Karpas-422 (cell line): ENCODE measurements around the gene PNPLA7. TPM values are rescaled to one million over a fixed set of nuclear protein-coding genes. Genes with fewer than 3 reads are reported as not detected.

Experiments used
- DNase-seq: peaks from one replicate; pipeline ENCODE4 v3.0.0-alpha.2; 2015
- H2AFZ ChIP-seq: fragments of 200-600 bp; sonication (generic); 2 replicates; pipeline ENCODE4 v1.6.1; 2014; ENCODE audit warnings: antibody characterized with exemption, low read length, mixed read lengths
- H3K27ac ChIP-seq: fragments of 200-600 bp; sonication (generic); 2 replicates; pipeline ENCODE4 v1.5.1; 2014; ENCODE audit warnings: mild to moderate bottlenecking, low read length, moderate library complexity
- H3K27me3 ChIP-seq: fragments of 200-600 bp; sonication (generic); 2 replicates; pipeline ENCODE4 v1.6.1; 2014; ENCODE audit warnings: low read length, mixed read lengths
- H3K36me3 ChIP-seq: fragments of 200-600 bp; sonication (generic); 2 replicates; pipeline ENCODE4 v1.6.1; 2014; ENCODE audit warnings: low read length, mixed read lengths; ENCODE audit not compliant: insufficient read depth
- H3K4me1 ChIP-seq: fragments of 200-600 bp; sonication (generic); 2 replicates; pipeline ENCODE4 v1.6.1; 2014; ENCODE audit warnings: mild to moderate bottlenecking, low read length, mixed read lengths
- H3K4me2 ChIP-seq: fragments of 200-600 bp; sonication (generic); 2 replicates; pipeline ENCODE4 v1.6.1; 2014; ENCODE audit warnings: low read length, low read depth, mild to moderate bottlenecking; ENCODE audit not compliant: poor library complexity, severe bottlenecking
- H3K4me3 ChIP-seq: fragments of 200-600 bp; sonication (generic); 2 replicates; pipeline ENCODE4 v1.5.1; 2014; ENCODE audit warnings: mild to moderate bottlenecking, antibody characterized with exemption, low read length, mixed read lengths
- H3K79me2 ChIP-seq: fragments of 200-600 bp; sonication (generic); 2 replicates; pipeline ENCODE4 v1.6.1; 2014; ENCODE audit warnings: mild to moderate bottlenecking, low read length, mixed read lengths
- H3K9ac ChIP-seq: fragments of 200-600 bp; sonication (generic); 2 replicates; pipeline ENCODE4 v1.6.0; 2014; ENCODE audit warnings: low read length
- H3K9me2 ChIP-seq: fragments of 200-600 bp; sonication (generic), shearing (Covaris generic); replicated peaks from 2 replicates; pipeline ENCODE4 v1.6.0; 2014; ENCODE audit warnings: mild to moderate bottlenecking, low read length, moderate library complexity; ENCODE audit not compliant: insufficient read depth
- H3K9me3 ChIP-seq: fragments of 300-700, 200-600 bp; sonication (generic); 2 replicates; pipeline ENCODE4 v1.6.1; 2014; ENCODE audit warnings: low read length, mixed read lengths
- H4K20me1 ChIP-seq: fragments of 200-600 bp; sonication (generic); 2 replicates; pipeline ENCODE4 v1.6.1; 2014; ENCODE audit warnings: mild to moderate bottlenecking, antibody characterized with exemption, low read length, low read depth; ENCODE audit not compliant: insufficient read depth
- total RNA-seq: library from RNA; depleted of rRNA; stranded (reverse); fragments of >200 nt; shearing (Covaris generic); gene quantifications from 2 replicates; pipeline ENCODE4 v1.2.3, GENCODE V29; 2014; ENCODE audit warnings: low replicate concordance

PNPLA7 gene
- total RNA-seq, 1 experiment from 2014 or later = 1.8 TPM

DNA sequence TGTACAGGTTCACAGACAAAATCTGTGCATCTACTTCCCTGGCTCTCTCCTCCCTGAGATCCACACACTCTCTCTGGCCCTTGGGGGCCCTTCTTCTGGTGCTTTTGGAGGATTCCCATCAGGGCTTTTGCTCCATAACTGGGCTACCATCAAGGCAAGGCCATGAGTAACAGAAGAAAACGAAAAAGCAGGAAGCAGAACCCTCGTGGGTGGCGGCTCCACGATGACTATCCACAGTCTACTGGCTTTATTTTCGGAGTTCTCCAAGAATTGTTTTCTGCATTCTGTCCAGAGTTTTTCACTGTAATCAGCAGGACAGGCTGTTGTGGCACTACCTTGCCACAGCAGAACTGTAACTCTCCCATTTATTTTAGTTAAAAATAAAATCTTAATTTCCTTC, 19.9 kb downstream of the PNPLA7 start:
- H3K4me2 ChIP-seq = no peak overlapping the region
- H2AFZ ChIP-seq = no peak overlapping the region
- no peaks in the 10 kb centered on the region for H3K79me2 ChIP-seq
- no peak overlapping the region for H3K4me3 ChIP-seq
- no peaks in the 10 kb centered on the region for H3K9me3 ChIP-seq
- H3K36me3 ChIP-seq = no peaks in the 10 kb centered on the region
- H4K20me1 ChIP-seq = 0 out of 2 replicates have a peak, but pooled peaks cover 7% of the 10 kb centered on the region
- H3K27me3 ChIP-seq = no peaks in the 10 kb centered on the region
- H3K9me2 ChIP-seq = no peaks in the 10 kb centered on the region
- H3K27ac ChIP-seq = no peak overlapping the region
- H3K9ac ChIP-seq = no peak overlapping the region
- no peak for DNase-seq
- peaks cover 6% of the 10 kb centered on the region for H3K4me1 ChIP-seq

DNA sequence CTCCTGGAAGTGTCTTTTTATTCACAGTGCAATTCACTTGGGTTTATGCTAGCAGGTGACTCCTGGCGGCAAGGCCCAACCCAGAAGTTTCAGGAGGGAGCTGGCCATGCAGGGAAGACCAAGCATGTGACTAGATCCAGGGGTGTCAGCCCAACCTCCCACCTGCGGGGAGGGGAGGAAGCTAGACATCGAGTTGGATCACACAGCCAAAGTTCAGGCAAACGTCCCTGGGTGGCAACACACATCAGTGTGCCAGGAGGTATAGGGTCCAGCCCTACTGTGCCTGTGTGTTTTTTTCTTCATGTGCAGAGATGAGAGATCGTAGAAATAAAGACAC, 25.3 kb downstream of the PNPLA7 start:
- Histone ChIP-seq H3K36me3 (no peaks in the 10 kb centered on the region), H3K4me1 (no peaks in the 10 kb centered on the region), H2AFZ (no peak overlapping the region), H3K9ac (no peak overlapping the region), H3K79me2 (no peaks in the 10 kb centered on the region), H3K4me3 (no peak overlapping the region), H3K4me2 (no peak overlapping the region), H3K9me2 (no peaks in the 10 kb centered on the region), H3K27ac (no peak overlapping the region), H3K9me3 (no peaks in the 10 kb centered on the region), H3K27me3 (no peaks in the 10 kb centered on the region), H4K20me1 (no peaks in the 10 kb centered on the region)
- DNase-seq = no peak

DNA sequence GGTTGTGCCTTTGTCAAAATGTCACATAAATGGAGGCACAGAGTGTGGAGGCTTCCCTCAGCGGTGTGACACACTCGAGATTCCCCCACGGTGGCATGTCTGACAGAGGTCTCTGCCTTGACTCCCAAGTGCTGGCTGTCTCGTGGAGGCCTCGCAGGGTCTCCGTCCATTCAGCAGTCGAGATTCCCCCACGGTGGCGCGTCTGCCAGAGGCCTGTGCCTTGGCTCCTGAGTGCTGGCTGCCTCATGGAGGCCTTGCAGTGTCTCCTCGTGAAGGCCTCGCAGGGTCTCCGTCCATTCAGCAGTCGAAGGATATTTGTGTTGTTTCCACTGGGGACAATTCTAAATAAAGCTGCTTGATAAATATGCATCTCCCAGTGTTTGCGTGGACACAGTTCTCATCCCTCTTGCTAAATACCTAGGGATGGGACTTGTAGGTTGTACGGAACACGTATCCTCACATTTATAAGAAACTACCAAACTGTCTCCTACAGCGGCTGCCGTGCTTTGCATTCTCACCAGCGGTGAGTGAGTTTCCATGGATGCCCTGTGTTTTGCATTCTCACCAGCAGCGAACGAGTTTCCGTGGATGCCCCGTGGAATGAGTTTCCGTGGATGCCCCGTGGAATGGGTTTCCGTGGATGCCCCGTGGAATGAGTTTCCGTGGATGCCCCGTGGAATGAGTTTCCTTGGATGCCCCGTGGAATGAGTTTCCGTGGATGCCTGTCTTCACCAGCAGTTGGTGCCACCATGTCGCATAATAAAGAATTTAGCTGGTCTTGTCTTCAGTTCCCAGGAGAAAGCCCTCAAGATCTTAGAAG, 25.8 kb downstream of the PNPLA7 start:
- Histone ChIP-seq H3K4me1 (no peaks in the 10 kb centered on the region), H3K79me2 (no peaks in the 10 kb centered on the region), H3K27ac (no peak overlapping the region), H3K27me3 (no peaks in the 10 kb centered on the region), H2AFZ (no peak overlapping the region), H3K9me2 (no peaks in the 10 kb centered on the region), H3K36me3 (no peaks in the 10 kb centered on the region), H3K9ac (no peak overlapping the region), H3K4me2 (no peak overlapping the region), H3K9me3 (no peaks in the 10 kb centered on the region), H4K20me1 (no peaks in the 10 kb centered on the region), H3K4me3 (no peak overlapping the region)
- no peak for DNase-seq

DNA sequence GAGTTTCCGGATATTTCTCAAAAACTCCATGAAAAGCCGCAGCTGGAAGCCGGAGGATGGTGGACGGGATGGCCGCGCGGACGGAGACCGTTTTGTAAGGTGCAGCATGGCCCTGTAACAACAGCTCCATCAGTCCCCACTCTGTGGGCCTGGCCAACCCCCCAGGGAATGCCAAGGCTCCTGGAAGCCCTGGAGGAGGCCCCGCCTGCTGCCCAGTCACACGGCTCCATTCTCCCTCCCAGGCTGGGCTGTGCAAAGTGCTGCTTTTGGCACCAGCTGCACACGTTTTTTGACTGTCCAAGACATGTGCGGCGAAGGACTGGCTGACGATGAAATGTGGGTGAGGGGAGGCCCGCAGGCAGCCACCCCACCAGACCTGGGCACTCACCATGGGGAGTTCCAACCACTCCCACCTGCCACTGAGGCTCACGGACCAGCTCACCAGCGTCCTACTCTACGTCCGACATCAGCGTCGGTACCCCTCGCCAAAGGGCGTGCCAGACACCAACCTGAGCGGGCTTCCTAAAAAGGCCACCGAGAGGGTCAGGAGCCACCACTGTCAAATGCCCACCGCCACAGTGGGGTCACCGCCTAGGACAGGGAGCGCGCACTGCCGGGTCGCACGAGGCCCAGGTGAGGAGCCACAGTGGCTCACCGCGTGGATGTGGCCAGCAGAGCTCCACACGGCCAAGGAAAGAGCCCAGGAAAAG, 27.3 kb downstream of the PNPLA7 start:
- Histone ChIP-seq H3K27ac (no peak overlapping the region), H4K20me1 (no peaks in the 10 kb centered on the region), H2AFZ (no peak overlapping the region), H3K9ac (no peak overlapping the region), H3K9me2 (no peaks in the 10 kb centered on the region), H3K27me3 (no peaks in the 10 kb centered on the region), H3K4me1 (no peaks in the 10 kb centered on the region), H3K79me2 (no peaks in the 10 kb centered on the region), H3K9me3 (no peaks in the 10 kb centered on the region), H3K4me2 (no peak overlapping the region), H3K4me3 (no peak overlapping the region), H3K36me3 (no peaks in the 10 kb centered on the region)
- DNase-seq = no peak

DNA sequence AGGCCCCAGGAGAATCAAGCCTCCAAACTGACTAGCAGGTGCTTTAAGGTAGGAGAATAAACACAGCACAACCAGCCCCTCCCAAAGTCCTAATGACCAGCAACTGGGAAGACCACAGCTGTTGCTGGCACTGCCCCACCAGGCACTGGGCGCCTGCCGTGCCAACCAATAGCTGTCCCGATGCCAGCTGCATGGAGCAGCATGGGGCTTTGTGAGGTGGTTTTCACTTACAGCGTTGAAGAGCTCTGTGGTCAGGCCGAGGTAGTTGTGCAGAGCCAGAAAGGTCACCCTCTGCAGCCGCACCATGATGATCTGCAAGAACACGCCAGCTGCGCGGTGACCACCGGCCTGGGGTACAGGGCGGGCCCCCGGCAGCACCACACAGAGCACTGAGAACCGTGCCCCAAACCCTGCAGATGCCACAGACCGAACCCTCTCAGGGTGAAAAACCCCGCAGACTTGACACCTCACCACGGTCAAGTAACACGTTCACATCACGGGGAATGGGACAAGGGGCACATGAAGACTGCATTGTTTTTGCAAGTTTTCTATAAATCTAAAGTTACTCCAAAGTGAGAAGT, 28.7 kb downstream of the PNPLA7 start:
- Histone ChIP-seq H3K36me3 (no peaks in the 10 kb centered on the region), H4K20me1 (no peaks in the 10 kb centered on the region), H3K27me3 (no peaks in the 10 kb centered on the region), H3K9me3 (no peaks in the 10 kb centered on the region), H3K9me2 (no peaks in the 10 kb centered on the region), H3K79me2 (no peaks in the 10 kb centered on the region), H3K9ac (no peak overlapping the region), H3K4me3 (no peak overlapping the region), H3K27ac (no peak overlapping the region), H2AFZ (no peak overlapping the region), H3K4me2 (no peak overlapping the region), H3K4me1 (no peaks in the 10 kb centered on the region)
- no peak for DNase-seq

DNA sequence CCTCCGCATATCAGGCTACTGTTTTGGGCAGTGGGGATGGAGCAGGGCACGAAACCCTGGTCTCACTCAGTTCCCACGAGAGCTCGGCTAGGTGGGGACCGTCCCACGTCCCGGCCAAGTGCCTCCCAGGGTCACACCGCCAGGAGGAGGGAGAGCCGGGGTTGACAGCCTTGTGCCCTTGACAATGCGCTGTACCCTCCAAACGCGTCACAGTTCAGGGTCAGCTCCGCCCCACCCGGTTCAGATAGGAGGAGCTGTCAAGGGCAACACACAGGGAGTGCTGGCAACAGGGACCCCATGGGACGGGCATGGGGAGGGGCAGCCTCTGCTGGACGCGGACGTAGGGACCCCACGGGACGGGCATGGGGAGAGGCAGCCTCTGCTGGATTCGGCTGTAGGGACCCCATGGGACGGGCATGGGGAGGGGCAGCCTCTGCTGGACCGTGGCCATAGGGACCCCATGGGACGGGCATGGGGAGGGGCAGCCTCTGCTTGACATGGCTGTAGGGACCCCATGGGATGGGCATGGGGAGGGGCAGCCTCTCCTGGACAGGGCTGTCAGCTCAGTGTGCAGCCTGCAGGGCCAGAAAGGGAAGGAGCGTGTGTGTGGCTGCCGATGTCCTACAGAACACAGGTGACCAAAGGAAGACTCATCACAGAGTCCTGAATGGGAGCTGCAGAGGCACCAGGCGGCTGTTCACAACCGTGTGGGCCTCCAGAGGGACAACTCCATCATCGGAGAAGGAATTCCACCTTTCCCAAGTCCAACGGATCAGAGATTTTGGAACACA, 29.4 kb downstream of the PNPLA7 start:
- Histone ChIP-seq H3K4me2 (no peak overlapping the region), H3K4me1 (no peaks in the 10 kb centered on the region), H3K27me3 (no peaks in the 10 kb centered on the region), H3K9ac (no peak overlapping the region), H2AFZ (no peak overlapping the region), H3K27ac (no peak overlapping the region), H3K36me3 (no peaks in the 10 kb centered on the region), H3K9me2 (no peaks in the 10 kb centered on the region), H3K79me2 (no peaks in the 10 kb centered on the region), H3K9me3 (no peaks in the 10 kb centered on the region), H3K4me3 (no peak overlapping the region), H4K20me1 (no peaks in the 10 kb centered on the region)
- no peak for DNase-seq

DNA sequence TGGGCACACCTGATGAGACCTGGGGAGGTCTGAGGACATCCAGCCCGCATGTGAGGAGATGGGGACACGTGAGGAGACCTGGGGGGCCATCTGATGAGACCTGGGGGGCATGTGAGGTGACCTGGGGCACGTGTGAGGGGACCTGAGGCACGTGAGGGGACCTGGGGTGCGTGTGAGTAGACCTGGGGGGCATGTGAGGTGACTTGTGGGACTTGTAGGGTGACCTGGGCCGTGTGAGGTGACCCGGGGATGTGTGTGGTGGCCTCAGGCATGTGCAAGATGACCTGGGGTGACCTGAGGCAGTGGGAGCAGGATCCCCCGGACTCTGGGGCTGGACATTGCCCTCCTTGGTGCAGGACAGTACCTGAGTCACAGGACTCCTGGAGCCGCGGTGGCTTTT, 30.6 kb downstream of the PNPLA7 start:
- Histone ChIP-seq H3K79me2 (no peaks in the 10 kb centered on the region), H2AFZ (no peak overlapping the region), H4K20me1 (no peaks in the 10 kb centered on the region), H3K4me3 (no peak overlapping the region), H3K27me3 (no peaks in the 10 kb centered on the region), H3K36me3 (no peaks in the 10 kb centered on the region), H3K9me2 (no peaks in the 10 kb centered on the region), H3K27ac (no peak overlapping the region), H3K9me3 (no peaks in the 10 kb centered on the region), H3K4me2 (no peak overlapping the region), H3K4me1 (no peaks in the 10 kb centered on the region), H3K9ac (no peak overlapping the region)
- DNase-seq = no peak
